WI38 (cell line): ENCODE results near the gene NES.

ENCODE experiments used
- H3K4me3 ChIP-seq: 2 replicates; pipeline ENCODE4 v1.5.1; 2011; ENCODE audit warnings: low read depth, mild to moderate bottlenecking, control low read depth, low read length
- TF ChIP-seq, protein P1 (sequence below): IDR thresholded peaks from 2 replicates; pipeline ENCODE4 v1.5.1; 2012; ENCODE audit warnings: low read depth, mild to moderate bottlenecking, control low read depth, low read length

The NES gene

DNA sequence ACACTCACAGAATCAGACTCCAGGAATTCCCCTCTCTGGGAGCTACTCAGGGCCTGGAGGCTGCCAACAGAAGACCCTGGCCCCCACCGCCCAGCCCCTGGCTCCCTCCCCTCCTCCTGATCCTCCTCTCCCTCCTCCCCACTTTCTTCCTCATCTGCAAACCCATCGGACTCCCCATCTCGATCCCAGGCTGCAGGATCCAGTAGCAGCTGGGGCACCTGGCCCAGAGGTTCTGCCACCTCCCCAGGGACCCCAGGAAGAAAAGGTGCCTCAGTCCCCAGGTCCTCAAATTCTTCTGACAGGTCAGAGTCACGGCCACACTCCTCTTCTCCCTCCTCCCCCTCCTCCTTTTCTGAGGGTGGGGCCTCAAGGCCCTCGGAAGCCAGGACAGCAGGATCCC lies 7.4 kb downstream of the NES start:
- TF ChIP-seq, protein P1, sequence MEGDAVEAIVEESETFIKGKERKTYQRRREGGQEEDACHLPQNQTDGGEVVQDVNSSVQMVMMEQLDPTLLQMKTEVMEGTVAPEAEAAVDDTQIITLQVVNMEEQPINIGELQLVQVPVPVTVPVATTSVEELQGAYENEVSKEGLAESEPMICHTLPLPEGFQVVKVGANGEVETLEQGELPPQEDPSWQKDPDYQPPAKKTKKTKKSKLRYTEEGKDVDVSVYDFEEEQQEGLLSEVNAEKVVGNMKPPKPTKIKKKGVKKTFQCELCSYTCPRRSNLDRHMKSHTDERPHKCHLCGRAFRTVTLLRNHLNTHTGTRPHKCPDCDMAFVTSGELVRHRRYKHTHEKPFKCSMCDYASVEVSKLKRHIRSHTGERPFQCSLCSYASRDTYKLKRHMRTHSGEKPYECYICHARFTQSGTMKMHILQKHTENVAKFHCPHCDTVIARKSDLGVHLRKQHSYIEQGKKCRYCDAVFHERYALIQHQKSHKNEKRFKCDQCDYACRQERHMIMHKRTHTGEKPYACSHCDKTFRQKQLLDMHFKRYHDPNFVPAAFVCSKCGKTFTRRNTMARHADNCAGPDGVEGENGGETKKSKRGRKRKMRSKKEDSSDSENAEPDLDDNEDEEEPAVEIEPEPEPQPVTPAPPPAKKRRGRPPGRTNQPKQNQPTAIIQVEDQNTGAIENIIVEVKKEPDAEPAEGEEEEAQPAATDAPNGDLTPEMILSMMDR, result no peak

DNA sequence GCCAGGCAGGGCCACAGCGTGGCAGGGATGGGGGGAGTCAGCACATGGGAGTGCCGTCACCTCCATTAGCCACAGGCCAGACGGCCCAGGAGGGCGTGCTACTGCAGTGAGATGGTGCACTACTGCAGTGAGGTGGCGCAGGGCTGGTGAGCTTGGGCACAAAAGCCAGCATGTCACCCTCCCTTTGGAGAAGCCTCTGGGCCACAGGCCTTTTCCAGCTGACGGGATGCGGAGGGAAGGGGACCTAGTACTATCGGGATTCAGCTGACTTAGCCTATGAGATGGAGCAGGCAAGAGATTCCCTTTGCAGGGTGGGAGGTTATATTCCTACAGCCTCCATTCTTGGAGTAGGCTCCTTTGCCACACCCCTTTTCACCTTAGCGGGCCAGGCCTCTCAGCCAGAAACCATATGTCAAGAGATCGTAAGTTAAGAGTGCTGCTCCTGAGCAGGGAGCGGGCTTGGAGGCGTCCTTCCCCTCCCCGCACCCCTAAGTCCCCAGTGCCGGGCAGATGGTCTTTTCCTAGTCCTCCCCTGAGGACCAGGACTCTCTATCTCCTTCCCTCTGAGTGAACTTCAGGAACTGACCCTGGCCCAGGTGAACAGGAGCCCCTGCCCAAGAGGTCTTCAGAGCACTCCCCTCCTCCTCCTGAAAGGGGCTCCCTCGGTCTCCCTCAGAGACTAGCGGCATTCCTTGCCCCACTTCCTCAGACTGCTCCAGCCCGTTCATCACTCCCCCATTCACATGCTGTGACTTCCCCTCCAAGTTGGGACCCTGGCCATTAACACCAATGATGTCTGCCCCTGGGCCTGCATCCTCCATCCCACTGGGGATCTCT lies 8.2 kb downstream of the NES start:
- TF ChIP-seq, protein P1, result no peak
- H3K4me3 ChIP-seq, result no peak overlapping the region

More for the DNA sequence above, 7.4 kb downstream of the NES start:
- H3K4me3 ChIP-seq, result no peak overlapping the region

DNA sequence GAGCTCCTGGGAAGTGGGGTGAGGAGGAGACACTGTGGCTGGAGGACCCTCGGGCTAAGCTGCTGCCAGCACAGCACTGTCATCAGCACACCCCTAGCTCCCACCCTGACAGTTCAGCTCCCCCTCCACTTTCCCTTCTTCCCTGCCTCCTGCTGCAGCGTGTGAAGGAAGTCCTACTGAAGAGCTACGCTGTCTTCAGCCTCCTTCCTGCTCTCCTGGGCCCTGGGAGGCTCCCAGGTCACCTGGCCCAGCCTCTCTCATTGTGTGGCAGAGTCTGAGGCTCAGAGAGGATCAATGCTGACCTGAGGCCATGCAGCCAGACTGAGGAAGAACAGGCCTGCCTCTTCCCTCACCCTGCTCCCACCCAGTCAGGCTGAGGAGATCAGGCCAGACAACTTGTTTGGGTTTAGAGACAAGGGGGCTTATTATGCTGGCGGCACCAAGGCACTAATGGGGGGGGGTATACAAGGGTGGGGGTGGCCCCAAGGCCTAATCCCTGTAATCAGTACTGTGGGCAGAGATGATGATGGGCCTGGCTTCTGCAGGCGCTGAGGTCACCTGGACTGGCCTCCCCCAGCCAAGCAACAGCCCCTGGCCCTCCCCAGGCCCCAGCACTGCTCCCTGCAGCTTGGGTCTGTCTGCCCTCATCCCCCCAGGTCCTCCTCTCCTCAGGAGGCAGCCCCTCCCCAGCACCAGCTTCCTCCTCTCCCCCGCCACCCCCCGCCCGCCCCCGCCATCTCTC lies 9.1 kb downstream of the NES start:
- H3K4me3 ChIP-seq, result no peak overlapping the region
- TF ChIP-seq, protein P1, result no peak

DNA sequence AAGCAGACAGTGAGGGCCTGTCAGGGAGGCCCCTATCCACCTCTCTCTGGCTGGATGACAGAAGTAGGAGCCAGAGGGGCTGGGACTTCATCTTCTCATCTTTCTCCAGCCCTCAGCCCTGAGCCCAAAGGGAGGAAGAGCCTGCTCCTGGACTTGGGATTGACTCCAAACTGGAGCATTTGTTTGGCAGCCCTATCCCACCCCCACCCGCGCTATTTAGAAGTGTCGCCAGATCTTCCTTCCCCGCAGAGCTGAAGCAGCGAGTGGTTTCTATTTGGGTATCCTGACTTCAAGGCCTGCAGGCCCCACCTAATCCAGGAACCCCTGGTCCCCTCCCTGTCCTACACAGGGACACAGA lies 9.6 kb downstream of the NES start:
- TF ChIP-seq, protein P1, result no peak
- H3K4me3 ChIP-seq, result no peak overlapping the region

DNA sequence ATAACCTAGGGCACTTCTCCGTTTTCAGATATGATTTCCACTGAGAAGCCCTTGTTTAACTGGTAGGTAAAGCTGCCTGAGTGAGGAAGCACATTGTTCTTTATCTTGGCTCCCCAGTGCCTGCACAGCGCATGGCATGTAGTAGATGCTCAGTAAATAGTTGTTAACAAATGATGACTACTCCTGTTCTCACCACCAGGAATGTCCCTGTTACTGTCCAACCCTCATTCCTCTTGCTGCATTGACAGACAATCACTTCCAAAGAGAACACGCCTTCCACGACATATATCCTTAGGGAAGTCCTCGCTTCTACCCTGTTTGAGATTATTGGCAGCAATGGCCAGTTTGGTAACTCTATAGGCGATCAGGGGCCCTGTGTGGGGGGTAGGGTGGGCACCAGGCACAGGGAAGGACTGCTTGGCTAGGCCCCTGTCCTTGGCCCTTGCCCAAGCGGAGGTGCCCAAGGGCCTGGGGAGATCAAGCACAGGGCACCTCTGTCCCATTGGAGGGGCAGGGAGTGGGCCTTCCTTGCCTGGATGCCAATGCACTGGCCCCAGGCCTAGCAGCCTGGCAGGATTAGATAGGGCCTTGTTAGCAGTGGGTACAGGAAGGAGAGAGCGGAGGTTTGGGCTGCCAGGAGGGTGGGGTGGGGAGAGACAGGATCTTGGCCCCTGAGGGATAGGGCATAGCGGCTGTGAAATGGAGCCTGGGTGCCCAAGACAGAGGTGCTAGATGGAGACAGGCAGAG lies 10.2 kb downstream of the NES start:
- TF ChIP-seq, protein P1, result no peak
- H3K4me3 ChIP-seq, result no peak overlapping the region

DNA sequence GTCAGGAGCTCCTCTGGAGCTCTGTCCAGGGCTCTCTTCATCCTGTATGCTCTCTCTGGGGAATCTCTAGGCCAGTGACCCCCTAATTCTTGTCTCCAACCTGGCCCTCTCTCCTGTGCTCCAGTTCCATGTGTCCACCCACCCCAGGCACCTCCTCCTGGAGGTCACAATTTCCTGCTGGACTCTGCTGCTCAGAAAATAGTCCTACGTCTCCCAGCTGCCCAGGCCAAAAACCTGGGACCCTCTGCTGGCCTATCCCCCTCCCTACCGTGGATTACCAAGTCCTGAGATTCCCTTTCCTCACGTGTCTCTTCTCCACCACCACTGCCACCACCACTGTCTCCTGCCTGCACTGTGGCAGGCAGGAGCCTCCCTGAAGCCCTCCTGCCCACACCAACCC lies 11.7 kb downstream of the NES start:
- TF ChIP-seq, protein P1, result no peak
- no peak overlapping the region for H3K4me3 ChIP-seq
